NCI-H2196 (cell line): ENCODE measurements around the gene RNF11.

Source experiments
- DNase-seq: peaks from one replicate; lab custom pipeline; 2025; ENCODE audit not compliant: unreplicated experiment; lab: John Stamatoyannopoulos, UW

Gene RNF11

GRCh38 chr1:51294566-51295184 lies 58.6 kb downstream of the RNF11 start:
- DNase-seq = no peak

GRCh38 chr1:51295926-51296325 lies 59.9 kb downstream of the RNF11 start:
- DNase-seq = no peak

GRCh38 chr1:51296383-51297357 lies 60.6 kb downstream of the RNF11 start:
- peak; percentile 86 for DNase-seq

DNA sequence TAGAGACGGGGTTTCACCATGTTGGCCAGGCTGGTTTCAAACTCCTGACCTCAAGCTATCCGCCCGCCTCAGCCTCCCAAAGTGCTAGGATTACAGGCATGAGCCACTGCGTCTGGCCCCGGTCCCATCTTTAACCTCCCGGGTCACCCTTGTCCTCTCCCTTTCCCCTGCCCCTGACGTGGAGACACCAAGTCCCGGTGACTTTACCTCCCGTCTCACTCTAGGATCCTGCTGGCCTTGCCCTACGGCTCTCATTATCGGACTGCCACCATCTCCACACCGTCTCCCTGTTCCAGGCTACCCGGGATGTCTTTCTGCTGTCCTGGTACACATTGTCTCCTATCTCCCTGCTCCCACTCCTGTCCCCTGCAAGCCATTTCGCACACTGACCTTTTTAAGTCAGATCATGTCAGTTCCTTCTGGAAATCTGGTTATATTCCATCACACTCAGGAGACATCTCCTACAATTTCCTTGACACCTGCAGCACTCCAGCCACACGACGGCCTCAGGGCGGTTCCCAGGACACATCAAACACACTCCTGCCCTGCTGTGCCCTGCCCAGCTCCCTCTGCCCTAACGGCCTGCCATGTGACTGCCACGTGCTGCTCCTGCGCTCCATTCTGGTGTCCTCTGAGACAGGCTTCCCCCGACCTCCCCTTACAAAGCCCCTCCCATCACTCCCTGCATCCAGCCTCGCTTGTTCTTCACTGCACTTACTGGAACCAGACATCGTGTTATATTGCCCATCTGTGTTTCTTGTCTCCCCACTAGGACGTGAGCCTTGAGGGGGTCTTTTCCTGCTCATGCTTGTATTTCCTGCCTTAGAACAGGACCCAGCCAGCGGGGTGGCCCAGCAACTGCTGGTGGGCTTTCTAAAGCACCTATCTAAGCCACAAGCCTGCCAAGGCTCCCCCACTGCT lies 61.6 kb downstream of the RNF11 start:
- peak; percentile 42 for DNase-seq

- DNase-seq = no peak
Observed at GRCh38 chr1:51298322-51298705, 62.2 kb downstream of the RNF11 start.

- DNase-seq = no peak
Observed at GRCh38 chr1:51299185-51299885, 63.3 kb downstream of the RNF11 start.

DNA sequence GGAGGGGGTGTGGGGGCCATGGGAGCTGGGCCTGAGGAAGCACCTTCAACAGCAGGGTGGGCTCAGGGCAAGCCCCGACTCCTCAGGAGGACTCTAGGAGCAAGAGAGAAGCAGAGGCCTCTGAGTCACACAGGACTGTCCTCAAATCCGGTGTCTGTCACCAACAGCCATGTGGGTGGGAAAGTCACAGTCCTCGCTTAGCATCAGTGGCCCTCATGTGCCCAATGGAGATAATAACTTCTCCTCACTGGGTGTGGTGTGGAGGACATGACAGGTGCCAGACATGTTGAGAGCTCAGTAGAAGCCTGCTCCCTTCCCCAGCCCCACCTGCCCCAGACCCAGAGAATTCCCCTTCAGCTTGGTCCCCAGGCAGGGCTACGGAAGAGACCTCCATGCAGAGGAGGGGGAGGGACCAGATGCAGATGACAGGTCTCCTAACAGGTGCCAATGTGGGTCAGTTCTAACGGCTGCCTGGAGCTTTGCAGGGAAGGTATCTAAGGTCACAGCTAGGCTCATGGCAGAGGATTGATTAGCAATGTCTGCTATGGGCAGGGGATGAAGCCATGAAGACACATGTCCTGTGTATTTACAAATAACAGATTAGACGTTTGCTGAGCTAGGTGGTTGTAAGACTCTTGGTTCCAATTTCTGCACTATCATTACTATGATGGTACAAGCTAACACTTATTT lies 64.1 kb downstream of the RNF11 start:
- DNase-seq = no peak

- no peak for DNase-seq
Observed at GRCh38 chr1:51301152-51301843, 65.2 kb downstream of the RNF11 start.

DNA sequence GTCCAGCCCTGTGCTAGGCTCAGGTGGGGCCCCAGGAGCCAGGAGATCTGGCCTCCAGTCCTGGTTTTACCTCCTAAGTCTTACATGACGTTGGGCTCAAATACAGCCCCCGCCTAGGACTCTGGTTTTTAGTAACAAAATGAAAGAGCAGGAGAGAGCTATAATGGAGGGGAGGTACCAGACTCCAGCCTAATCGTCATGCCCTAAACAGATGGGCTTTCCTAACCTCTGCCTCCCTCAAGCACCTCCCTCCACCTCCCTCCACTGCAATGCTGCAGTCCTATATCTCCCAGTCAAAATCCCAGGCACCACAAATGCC lies 65.7 kb downstream of the RNF11 start:
- DNase-seq = no peak

GRCh38 chr1:51302270-51302669 lies 66.2 kb downstream of the RNF11 start:
- no peak for DNase-seq

DNA sequence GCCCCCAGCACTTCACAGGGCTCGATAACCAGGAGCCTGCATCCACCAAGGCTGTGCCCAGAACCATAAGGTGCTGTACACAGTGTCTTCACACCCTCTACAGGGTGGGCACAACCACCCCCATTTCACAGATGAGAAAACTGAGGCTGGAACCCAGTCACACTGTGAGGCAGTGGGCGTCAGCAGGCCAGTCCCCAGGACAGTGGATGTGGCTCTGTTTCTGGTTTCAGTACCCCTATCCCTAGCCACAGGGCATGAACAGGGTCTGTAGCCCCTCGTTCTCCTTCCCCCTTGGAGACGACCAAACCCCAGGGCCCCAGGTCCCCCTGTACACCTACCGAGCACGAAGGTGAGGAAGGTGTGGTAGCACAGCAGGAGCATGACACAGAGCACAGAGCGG lies 66.7 kb downstream of the RNF11 start:
- no peak for DNase-seq

DNA sequence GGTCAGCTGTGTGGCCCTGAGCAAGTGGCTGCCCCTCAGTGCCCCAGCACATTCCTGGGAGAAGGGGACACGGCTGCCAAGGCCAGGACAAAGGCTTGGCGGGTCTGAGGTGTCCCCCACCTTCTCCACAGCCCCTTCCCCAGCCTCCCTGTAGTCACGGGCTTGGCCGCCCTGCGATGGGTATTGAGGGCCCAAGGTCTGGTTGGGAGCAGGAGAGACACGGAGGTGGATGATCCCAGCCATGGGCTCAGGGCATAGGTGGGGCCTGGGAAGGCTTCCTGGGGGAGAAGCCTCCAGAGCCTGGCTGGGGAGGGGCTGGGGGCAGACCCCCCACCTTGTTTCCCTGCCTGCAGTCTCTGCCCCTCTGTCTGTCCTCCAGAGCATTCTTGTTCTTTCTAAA lies 67.2 kb downstream of the RNF11 start:
- no peak for DNase-seq

DNA sequence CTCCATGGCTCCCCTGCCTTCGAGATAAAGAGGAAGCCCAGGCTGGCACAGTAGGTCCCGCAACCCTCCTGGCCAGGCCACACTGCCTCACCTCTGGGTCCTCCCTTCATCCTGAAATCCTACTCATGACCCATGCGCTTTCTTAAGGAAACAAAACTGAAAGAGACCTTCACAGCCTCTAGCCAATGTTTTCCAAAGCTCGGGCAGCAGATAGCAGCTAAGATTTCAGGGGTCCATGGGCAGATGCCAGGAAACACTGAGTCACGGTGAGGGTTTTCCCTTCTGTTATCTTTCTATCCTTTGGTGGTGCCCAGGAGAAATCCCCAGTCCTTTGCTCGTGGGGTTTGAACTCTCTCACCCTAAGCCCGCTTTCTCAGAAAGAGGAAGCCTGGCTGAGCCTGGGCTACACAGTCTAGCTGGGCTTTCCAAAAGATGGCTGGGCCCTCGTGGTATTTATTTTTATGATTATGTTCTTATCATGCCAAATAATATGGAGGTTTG lies 67.7 kb downstream of the RNF11 start:
- no peak for DNase-seq

DNA sequence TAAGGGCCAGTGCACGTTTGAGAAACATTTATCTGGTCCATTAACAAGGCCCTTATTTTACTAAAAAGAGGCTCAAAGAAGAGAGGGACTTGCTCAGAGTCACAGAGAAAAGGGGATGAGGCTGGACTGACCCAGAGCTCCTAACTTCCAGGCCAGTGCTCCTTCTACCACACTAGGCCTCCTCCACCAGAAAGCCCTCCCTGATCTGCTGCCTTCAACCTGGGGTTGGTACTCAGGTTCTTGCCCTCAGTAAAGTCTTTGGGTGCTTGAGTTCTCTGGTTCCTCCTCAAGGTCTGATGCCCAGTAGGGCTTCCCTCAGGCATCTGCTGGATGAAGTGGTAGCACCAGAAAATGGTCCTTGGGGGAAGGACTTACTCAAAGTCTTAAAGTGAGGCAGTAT lies 68.3 kb downstream of the RNF11 start:
- DNase-seq = no peak

DNA sequence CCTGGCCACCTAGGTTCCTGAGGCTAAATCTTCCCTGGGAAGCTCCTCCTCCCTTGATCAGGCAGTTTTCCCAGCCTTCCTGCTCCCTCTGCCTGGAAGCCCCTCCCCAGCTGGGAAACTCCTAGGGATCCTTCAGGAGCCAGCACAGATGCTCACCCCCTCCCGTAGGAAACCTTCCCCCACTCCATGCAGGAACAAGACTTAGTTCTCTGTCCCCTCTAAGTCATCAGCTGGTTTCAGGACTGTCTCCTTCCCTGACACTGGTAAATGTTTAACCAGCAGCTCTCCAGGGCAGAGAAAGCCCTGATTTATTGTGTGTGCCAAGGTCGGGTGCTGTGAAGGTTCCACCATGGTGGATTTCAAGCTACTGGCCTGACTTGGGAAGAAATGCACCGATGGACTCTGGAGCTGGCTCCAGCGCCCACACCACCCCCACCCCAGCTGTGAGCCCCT lies 69.3 kb downstream of the RNF11 start:
- no peak for DNase-seq

DNA sequence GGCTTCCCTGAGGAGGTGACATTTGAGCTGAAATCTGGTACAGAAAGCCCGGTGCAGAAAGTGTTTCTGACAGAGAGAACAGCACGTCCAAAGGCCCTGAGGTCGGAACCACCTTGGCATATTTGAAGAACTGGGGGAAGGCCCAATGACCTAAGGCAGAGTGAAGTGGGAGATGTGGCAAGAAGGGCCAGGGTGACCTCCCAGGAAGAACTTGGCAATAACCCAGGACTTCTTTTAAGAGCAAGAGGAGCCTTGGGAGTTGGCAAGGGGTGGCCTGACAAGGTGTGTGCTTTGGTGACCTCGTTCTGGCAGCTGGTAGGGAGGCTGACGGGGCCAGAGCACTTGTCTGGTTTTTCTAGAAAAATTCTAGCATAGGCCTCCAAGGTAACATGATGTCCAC lies 70.9 kb downstream of the RNF11 start:
- DNase-seq = peak; percentile 19

DNA sequence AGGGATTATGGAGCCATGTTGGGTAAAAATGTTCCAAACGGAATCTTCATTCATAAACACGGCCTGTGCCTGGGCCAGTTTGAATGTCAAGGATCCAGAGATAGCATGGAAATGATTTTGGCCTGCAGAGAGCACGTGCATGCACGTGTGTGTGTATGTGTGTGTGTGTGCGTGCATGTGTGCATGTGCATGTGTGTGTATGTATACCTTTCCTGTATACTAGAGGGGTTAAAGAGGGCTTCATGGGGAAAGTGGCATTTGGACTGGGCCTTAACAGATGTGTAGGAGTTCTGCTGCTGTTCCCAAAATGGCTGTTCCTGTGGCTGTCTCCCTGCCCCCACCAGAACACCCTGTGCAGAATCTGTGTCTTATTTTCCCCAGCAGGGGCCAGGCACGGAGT lies 72.6 kb downstream of the RNF11 start:
- no peak for DNase-seq

GRCh38 chr1:51309291-51309690 lies 73.2 kb downstream of the RNF11 start:
- DNase-seq = no peak

- no peak for DNase-seq
Observed at GRCh38 chr1:51310871-51311613, 75.0 kb downstream of the RNF11 start.
